Measurements from ENCODE around the gene ADAMTS16. TPM values are rescaled to one million over a fixed set of nuclear protein-coding genes. Genes with fewer than 3 reads are reported as not detected.

The ADAMTS16 gene
- total RNA-seq, 2 donors from 2014 or later = not detected

DNA sequence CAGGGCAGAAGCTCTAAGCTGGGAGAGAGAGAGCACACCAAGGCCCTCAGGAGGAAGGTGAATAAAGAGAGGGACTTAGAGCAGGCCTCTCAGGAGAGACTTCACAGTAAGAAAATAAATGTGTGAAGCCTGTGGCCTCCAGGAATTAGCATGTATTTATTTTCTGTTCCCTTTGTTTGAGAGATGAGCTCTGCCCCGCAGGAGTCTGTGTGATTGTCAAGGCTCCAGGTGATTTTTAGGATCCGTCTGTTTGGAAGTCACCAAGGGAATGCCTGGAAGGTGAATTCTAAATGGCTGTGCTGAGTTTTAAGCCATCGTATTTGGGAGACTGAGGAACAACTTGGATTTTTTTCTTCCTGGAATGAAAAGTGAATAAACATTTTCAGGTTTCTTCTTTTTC is 174.0 kb downstream of the ADAMTS16 start:
- peaks cover 0 to 1% of the 10 kb centered on the region in 2 donors for H3K9me3 Mint-ChIP-seq
- no peak overlapping the region for H3K4me3 Mint-ChIP-seq
- no peaks in the 10 kb centered on the region for H3K4me1 Mint-ChIP-seq (ENCODE audit: low read depth)
- ATAC-seq (replicated peaks in 1 of 2) (no peak), DNase-seq (no peak)
- H3K27me3 Mint-ChIP-seq (ENCODE audit: low read depth) = no peaks in the 10 kb centered on the region
- peaks cover 0 to 1% of the 10 kb centered on the region in 2 donors for H3K36me3 Mint-ChIP-seq (ENCODE audit: insufficient read depth in 2 of 2)
- H3K27ac Mint-ChIP-seq = no peak overlapping the region

DNA sequence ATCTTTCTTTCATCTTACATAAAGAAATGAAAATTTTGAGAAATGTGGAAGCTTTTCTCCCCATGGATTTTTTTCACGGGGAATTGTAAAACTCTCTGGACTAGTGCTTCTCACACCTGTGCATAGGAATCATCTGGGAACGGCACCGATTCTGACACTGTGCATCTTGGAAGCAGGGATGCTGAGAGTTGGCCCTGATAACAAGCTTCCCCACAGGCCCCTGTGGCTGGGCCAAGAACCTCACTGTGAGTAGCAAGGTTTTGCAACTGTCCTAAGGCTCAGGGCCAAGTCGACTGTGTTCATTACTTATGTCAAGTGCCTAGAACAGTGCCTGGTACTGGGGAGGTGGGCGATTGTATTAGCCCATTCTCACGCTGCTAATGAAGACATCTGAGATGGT is 174.5 kb downstream of the ADAMTS16 start:
- no peak for DNase-seq
- H3K9me3 Mint-ChIP-seq = peaks cover 0 to 1% of the 10 kb centered on the region in 2 donors
- no peaks in the 10 kb centered on the region for H3K27me3 Mint-ChIP-seq (ENCODE audit: low read depth)
- H3K4me3 Mint-ChIP-seq = no peak overlapping the region
- H3K4me1 Mint-ChIP-seq (ENCODE audit: low read depth) = no peaks in the 10 kb centered on the region
- ATAC-seq (replicated peaks in 1 of 2) = no peak
- H3K27ac Mint-ChIP-seq = no peak overlapping the region
- H3K36me3 Mint-ChIP-seq (ENCODE audit: insufficient read depth in 2 of 2) = peaks cover 0 to 1% of the 10 kb centered on the region in 2 donors

DNA sequence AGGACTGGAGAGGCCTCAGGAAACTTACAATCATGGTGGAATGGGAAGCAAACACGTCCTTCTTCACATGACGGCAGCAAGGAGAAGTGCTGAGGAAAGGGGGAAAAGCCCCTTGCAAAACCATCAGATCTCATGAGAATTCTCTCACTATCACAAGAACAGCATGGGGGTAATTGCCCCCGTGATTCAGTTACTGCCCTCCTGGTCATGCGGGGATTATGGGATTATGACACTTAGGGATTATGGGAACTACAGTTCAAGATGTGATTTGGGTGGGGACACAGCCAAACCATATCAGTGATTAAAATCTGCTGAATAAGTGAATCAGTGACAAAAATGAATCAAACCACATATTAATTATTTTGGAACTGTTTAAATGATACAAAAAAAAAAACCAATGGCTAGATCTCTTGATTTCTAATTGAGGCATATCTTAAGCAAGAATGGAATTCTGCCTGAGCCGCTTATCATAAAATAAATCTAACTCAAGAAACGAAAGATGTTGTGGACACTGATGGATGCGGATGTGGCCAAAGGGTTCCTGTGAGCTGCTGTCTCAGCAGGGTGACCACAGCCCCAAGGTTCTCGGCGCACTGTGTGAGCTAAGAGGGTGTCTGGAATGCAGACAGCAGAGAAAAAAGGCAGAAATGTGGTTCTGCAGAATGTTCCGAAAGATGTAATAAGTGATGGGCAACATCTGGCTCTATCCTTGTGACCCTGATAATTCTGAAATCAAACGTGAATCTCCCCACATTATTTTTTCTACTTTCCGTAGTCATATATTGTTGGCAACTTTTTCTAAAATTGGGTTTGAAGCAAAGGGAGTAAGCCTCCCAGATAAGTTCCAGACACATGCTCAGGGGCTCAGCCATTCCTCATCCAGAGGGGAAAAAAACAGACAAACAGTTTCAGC is 175.2 kb downstream of the ADAMTS16 start:
- Mint-ChIP-seq H3K36me3 (ENCODE audit: insufficient read depth in 2 of 2) (peaks cover 0 to 1% of the 10 kb centered on the region in 2 donors), H3K4me1 (ENCODE audit: low read depth) (no peaks in the 10 kb centered on the region), H3K27ac (no peak overlapping the region), H3K9me3 (peaks cover 0 to 1% of the 10 kb centered on the region in 2 donors), H3K27me3 (ENCODE audit: low read depth) (no peaks in the 10 kb centered on the region), H3K4me3 (no peak overlapping the region)
- ATAC-seq (replicated peaks in 1 of 2) = no peak
- no peak for DNase-seq

DNA sequence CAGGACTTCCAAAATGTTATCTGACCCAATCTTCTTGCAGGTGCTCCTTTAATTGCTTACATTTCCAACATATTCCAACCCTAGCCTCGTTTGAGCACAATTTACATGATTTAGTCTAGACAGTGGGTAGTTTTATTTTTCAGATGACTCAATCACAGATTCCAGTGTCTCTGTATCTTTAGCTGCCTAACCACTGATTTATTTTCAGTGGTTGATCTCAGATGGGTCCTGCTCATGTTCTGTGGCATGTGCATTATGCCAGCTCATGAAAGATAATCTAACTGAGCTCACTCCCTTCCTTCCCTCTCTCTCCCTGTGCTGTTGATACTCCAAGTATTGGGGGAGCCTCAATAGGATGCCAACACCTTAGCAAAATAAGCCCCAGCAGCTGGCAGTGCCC is 176.2 kb downstream of the ADAMTS16 start:
- ATAC-seq (replicated peaks in 1 of 2) = no peak

DNA sequence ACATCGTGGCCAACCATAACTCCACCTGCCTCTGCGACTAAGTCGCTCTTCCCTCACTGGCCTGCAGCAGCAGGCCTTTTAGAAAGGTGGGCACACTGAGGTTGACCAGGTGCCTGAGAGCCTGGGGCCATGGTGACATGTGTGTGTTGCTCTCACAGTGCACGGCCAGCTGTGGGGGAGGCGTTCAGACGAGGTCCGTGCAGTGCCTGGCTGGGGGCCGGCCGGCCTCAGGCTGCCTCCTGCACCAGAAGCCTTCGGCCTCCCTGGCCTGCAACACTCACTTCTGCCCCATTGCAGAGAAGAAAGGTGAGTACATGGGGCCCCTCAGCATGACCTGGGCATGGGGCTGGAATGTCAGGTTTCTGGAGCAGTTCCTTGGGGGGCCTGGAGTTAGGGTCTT is 177.8 kb downstream of the ADAMTS16 start:
- DNase-seq (no peak), ATAC-seq (replicated peaks in 1 of 2) (no peak)
- Mint-ChIP-seq H3K27me3 (ENCODE audit: low read depth) (no peaks in the 10 kb centered on the region), H3K27ac (no peak overlapping the region), H3K4me1 (ENCODE audit: low read depth) (no peaks in the 10 kb centered on the region), H3K36me3 (ENCODE audit: insufficient read depth in 2 of 2) (peaks cover 0 to 1% of the 10 kb centered on the region in 2 donors), H3K9me3 (peaks cover 0 to 8% of the 10 kb centered on the region in 2 donors), H3K4me3 (no peak overlapping the region)

More for the DNA sequence above, 176.2 kb downstream of the ADAMTS16 start:
- H3K27me3 Mint-ChIP-seq (ENCODE audit: low read depth) = no peaks in the 10 kb centered on the region
- no peaks in the 10 kb centered on the region for H3K4me1 Mint-ChIP-seq (ENCODE audit: low read depth)
- no peak overlapping the region for H3K27ac Mint-ChIP-seq
- DNase-seq = no peak
- H3K4me3 Mint-ChIP-seq = no peak overlapping the region
- peaks cover 0 to 5% of the 10 kb centered on the region in 2 donors for H3K9me3 Mint-ChIP-seq
- H3K36me3 Mint-ChIP-seq (ENCODE audit: insufficient read depth in 2 of 2) = peaks cover 0 to 1% of the 10 kb centered on the region in 2 donors

DNA sequence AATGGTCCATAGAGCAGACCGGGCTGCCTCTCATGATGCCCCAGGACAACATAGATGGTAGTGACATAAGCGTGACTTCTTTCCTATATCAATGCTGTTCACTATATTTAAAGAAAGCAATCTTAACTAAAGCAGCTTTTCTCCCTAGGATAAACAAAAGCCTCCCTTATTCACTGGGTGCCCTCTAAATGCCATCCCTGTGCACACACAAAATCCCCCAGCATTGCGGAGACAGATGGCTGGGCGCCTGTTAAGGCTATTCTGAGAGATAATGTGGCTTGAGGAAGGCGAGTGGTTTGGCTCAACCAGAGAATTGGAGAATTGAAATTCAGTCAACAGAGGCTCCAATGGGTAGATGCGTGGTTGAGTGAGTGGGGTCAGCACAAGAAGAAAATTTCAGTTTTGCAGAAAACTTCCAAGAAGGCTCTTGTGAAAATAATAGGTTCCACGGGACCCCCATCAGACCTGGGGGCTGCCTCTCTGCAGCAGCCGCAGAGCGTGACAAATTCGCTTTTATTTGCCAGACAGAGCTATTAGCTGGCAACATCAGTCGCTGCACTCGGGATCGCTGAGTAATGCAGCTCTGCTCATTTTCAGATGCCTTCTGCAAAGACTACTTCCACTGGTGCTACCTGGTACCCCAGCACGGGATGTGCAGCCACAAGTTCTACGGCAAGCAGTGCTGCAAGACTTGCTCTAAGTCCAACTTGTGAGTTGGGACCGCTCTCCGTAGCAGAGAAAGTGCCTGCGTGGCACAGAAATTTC is 178.5 kb downstream of the ADAMTS16 start:
- Mint-ChIP-seq H3K27me3 (ENCODE audit: low read depth) (no peaks in the 10 kb centered on the region), H3K36me3 (ENCODE audit: insufficient read depth in 2 of 2) (peaks cover 0 to 1% of the 10 kb centered on the region in 2 donors), H3K27ac (no peak overlapping the region), H3K9me3 (peaks cover 2 to 8% of the 10 kb centered on the region in 2 donors), H3K4me1 (ENCODE audit: low read depth) (no peaks in the 10 kb centered on the region), H3K4me3 (no peak overlapping the region)
- DNase-seq (no peak), ATAC-seq (replicated peaks in 1 of 2) (no peak)

DNA sequence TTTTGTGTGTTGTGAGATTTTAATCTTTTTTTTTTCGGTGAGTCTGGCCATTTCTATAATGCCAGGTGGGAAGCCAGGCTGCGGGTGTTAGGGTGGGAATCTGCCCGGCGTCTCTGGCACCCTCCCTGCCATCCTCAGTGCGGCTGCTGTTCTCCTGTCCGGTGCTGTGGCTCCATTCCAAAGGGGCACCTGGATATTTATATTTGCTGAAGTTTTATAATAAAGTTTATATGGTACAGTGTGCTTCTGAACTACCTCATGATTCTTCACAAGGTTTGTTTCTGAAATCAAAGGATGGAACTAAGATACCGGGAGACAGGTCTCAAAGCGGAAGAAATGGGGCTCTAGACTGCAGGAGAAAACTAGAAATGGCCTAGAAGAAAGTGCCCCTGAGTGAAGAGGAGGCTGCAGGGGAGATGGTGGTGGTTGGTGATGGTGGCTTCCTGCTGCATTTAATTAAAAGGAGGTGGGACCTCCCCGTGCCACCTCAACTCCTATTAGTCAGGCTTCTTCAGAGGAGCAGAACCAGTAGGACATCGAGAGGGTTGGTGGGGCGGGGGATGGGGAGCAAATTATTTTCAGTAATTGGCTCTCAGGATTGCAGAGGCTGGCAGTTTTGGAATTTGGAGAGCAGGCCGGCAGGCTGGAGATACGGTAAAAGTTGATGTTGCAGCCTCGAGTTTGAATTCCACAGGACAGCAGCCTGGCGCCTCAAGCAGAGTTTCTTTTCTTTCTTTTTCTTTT is 180.1 kb downstream of the ADAMTS16 start:
- no peaks in the 10 kb centered on the region for H3K27me3 Mint-ChIP-seq (ENCODE audit: low read depth)
- no peak for ATAC-seq (replicated peaks in 1 of 2)
- no peaks in the 10 kb centered on the region for H3K4me1 Mint-ChIP-seq (ENCODE audit: low read depth)
- no peak overlapping the region for H3K4me3 Mint-ChIP-seq
- H3K27ac Mint-ChIP-seq = no peak overlapping the region
- no peak for DNase-seq
- H3K9me3 Mint-ChIP-seq = peaks cover 2 to 10% of the 10 kb centered on the region in 2 donors
- peaks cover 0 to under 1% of the 10 kb centered on the region in 2 donors for H3K36me3 Mint-ChIP-seq (ENCODE audit: insufficient read depth in 2 of 2)

DNA sequence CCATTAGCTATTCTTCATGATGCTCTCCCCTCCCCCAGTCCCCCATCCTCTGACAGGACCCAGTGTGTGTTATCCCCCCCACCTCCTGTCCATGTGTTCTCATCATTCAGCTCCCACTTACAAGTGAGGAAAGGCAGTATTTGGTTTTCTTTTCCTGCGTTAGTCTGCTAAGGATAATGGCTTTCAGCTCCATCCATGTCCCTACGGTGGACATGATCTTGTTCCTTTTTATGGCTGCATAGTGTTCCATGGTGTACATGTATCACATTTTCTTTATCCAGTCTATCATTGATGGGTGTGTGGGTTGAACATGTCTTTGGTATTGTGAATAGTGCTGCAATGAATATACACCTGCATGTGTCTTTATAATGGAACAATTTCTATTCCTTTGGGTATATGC is 181.0 kb downstream of the ADAMTS16 start:
- Mint-ChIP-seq H3K27ac (no peak overlapping the region), H3K27me3 (ENCODE audit: low read depth) (no peaks in the 10 kb centered on the region), H3K4me3 (no peak overlapping the region), H3K36me3 (ENCODE audit: insufficient read depth in 2 of 2) (peaks cover 0 to 4% of the 10 kb centered on the region in 2 donors), H3K9me3 (peaks cover 2 to 11% of the 10 kb centered on the region in 2 donors), H3K4me1 (ENCODE audit: low read depth) (no peaks in the 10 kb centered on the region)
- ATAC-seq (replicated peaks in 1 of 2) (no peak), DNase-seq (no peak)

DNA sequence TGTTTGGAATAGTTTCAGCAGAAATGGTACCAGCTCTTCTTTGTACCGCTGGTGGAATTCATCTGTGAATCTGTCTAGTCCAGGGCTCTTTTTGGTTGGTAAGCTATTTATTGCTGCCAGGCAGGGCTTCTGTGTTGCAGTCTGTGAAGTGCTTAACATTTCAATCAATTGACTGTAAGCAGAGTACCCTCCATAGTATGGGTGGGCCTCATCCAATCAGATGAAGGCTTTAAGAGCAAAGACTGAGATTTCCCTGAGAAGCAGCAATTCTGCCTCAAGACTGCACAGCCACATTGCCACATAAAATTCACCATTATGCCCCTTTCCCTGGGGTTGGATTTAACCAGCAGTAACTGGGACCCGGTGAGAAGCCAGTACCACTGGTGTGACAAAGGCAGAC is 183.4 kb downstream of the ADAMTS16 start:
- no peak for DNase-seq
- H3K4me1 Mint-ChIP-seq (ENCODE audit: low read depth) = no peaks in the 10 kb centered on the region
- no peaks in the 10 kb centered on the region for H3K27me3 Mint-ChIP-seq (ENCODE audit: low read depth)
- H3K4me3 Mint-ChIP-seq = no peak overlapping the region
- no peak for ATAC-seq (replicated peaks in 1 of 2)
- peaks cover 1 to 4% of the 10 kb centered on the region in 2 donors for H3K36me3 Mint-ChIP-seq (ENCODE audit: insufficient read depth in 2 of 2)
- H3K27ac Mint-ChIP-seq = no peak overlapping the region
- peaks cover 2 to 20% of the 10 kb centered on the region in 2 donors for H3K9me3 Mint-ChIP-seq

DNA sequence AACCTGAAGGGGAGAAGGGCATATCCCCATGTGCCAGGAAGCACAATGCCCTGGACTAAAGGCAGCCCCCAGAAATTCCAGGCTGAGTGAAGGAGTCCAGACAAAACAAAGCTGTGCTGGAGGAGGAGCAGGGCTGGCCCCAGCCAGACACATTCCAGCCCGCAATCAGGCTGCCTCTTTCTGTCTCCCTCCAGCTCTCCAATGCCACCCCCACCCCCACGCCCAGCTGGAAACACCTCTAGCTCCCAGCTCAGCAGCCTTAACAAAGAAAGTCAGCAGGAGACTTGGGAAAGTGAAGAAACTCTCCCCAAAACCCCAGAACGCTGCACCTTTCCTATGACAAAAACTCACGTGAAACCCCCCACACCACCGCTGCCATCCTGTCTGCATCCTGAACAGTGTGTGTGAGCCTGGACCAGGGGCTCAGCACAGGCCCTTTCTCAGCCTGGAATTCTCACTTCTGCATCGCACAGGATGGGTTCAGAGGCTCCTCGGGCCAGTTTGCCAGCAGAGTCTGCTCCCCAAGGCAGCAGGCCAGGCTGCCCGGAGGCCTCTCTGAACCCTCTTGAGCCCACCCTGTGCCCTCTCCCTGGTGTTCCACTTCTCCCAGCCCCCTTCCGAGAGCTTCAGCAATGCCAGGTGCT is 186.1 kb downstream of the ADAMTS16 start:
- DNase-seq = no peak
- Mint-ChIP-seq H3K27ac (no peak overlapping the region), H3K4me1 (ENCODE audit: low read depth) (no peaks in the 10 kb centered on the region), H3K36me3 (ENCODE audit: insufficient read depth in 2 of 2) (peaks cover 1 to 4% of the 10 kb centered on the region in 2 donors), H3K27me3 (ENCODE audit: low read depth) (no peaks in the 10 kb centered on the region), H3K9me3 (peaks cover 3 to 16% of the 10 kb centered on the region in 2 donors), H3K4me3 (no peak overlapping the region)
- no peak for ATAC-seq (replicated peaks in 1 of 2)

DNA sequence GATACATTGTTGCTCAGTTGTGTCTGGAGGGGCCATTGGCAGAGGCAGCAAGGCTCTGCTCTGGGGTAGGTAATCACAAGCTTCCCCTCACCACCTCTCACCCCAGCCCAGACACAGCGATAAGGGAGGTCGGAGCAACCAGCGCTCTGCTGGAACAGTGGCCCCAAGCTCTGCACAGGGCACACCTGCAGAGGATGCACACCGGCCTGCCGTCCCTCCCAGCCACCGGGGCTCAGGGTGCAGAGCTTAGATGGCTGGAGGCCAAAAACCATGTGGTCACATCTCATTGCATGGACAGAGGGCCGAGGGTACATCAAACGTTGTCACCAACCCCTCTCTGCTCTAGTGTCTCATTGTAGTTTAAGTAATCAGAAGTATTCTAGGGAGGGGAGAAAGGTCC is 187.0 kb downstream of the ADAMTS16 start:
- DNase-seq (no peak), ATAC-seq (replicated peaks in 1 of 2) (no peak)
- peaks cover 1 to 4% of the 10 kb centered on the region in 2 donors for H3K36me3 Mint-ChIP-seq (ENCODE audit: insufficient read depth in 2 of 2)
- no peaks in the 10 kb centered on the region for H3K27me3 Mint-ChIP-seq (ENCODE audit: low read depth)
- H3K27ac Mint-ChIP-seq = no peak overlapping the region
- H3K4me3 Mint-ChIP-seq = no peak overlapping the region
- no peaks in the 10 kb centered on the region for H3K4me1 Mint-ChIP-seq (ENCODE audit: low read depth)
- peaks cover 3 to 14% of the 10 kb centered on the region in 2 donors for H3K9me3 Mint-ChIP-seq

DNA sequence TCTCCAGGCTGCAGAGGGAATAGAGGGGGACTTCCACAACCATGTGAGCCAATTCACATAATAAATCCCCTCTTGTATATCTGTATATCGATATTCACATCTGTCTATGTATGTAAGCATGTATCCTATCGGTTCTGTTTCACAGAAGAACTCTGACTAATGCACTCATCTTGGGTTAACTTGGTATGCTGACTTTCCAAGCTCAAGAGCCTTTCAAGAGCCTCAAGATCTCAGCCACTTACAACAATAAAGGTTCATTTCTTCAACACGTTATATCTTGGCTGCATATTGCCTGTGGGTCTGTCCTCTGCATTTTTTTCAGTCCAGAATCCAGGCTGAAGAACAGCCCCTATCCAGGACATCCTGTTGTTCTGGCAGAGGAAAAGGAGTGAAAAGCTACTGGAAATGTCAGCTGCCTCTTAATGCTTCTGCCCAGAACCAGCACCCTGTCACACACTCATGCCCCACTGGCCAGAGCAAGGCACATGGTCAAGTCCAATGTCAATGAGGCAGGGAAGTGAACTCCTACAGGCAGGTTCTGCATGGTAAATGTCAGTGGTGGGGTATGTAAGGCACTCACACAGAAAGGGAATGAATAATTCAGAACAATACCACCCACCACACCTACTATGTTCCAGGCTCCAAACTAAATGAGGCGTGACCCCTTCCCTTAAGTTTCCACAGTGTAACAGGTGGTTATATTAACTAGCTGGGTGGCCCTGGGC is 190.8 kb downstream of the ADAMTS16 start:
- DNase-seq = no peak
- H3K27ac Mint-ChIP-seq = no peak overlapping the region
- ATAC-seq (replicated peaks in 1 of 2) = no peak
- no peaks in the 10 kb centered on the region for H3K4me1 Mint-ChIP-seq (ENCODE audit: low read depth)
- peaks cover 0 to 1% of the 10 kb centered on the region in 2 donors for H3K36me3 Mint-ChIP-seq (ENCODE audit: insufficient read depth in 2 of 2)
- H3K9me3 Mint-ChIP-seq = peaks cover 2 to 9% of the 10 kb centered on the region in 2 donors
- no peaks in the 10 kb centered on the region for H3K27me3 Mint-ChIP-seq (ENCODE audit: low read depth)
- no peak overlapping the region for H3K4me3 Mint-ChIP-seq

All from activated T-cell treated with anti-CD3 and anti-CD28 coated beads, Interleukin-2, amount 50 U/mL, for 72 hours (primary cell).